Peyer's patch (tissue), 4 donors: Measurements from ENCODE around the gene OR2M5. TPM values are rescaled to one million over a fixed set of nuclear protein-coding genes. Genes with fewer than 3 reads are reported as not detected.

Experiments
- DNase-seq, 3 donors: peaks; one replicate each; pipeline ENCODE4 v3.0.0-alpha.2; 2017 to 2019
- H3K27ac ChIP-seq, 4 donors: fragments of 200-600 bp; sonication (generic); one replicate each; pipeline ENCODE4 v1.5.1; 2016 to 2019
- H3K27me3 ChIP-seq, 2 donors: fragments of 200-600 bp; sonication (generic); one replicate each; pipeline ENCODE4 v1.5.1; 2019
- H3K36me3 ChIP-seq, 3 donors: fragments of 200-600 bp; sonication (generic); one replicate each; pipeline ENCODE4 v1.5.1; 2016 to 2019
- H3K4me1 ChIP-seq, 4 donors: fragments of 200-600 bp; sonication (generic); one replicate each; pipeline ENCODE4 v1.5.1; 2016 to 2019
- H3K4me3 ChIP-seq, 4 donors: fragments of 200-600 bp; sonication (generic); 1 replicate in 3 of 4; 2 replicates in 1 of 4; pipeline ENCODE4 v1.5.1; 2016 to 2019; ENCODE audit warnings: mild to moderate bottlenecking in 1 of 4
- H3K9me3 ChIP-seq, 4 donors: fragments of 200-600 bp; sonication (generic); one replicate each; pipeline ENCODE4 v1.5.1; 2016 to 2019; ENCODE audit warnings: mild to moderate bottlenecking in 1 of 4
- CTCF ChIP-seq, 6 experiments: fragments of 450-650 bp in 4 of 6; fragments of 200-600 bp in 2 of 6; sonication (generic) in 1 of 6; IDR thresholded peaks; one replicate each; pipeline ENCODE4 v1.5.1; 2017 to 2019; ENCODE audit warnings: antibody characterized with exemption in 6 of 6, mild to moderate bottlenecking in 3 of 6, moderate library complexity in 1 of 6
- POLR2A ChIP-seq, 2 donors: fragments of 450-650 bp; IDR thresholded peaks; one replicate each; pipeline ENCODE4 v1.5.1; 2017; ENCODE audit warnings: antibody characterized with exemption in 2 of 2, mild to moderate bottlenecking in 2 of 2, moderate library complexity in 2 of 2
- total RNA-seq, 4 donors: library from RNA; depleted of rRNA; stranded (reverse); fragments of >200 nt; gene quantifications; one replicate each; pipeline ENCODE4 v1.1.0, GENCODE V29; 2016

OR2M5 gene
- not detected for total RNA-seq

- DNase-seq, result no peak
- no peak for TF ChIP-seq POLR2A (IDR thresholded peaks at IDR 0.05)
- TF ChIP-seq CTCF (IDR thresholded peaks at IDR 0.05), result no peak
- no peak within 1 kb of the TSS for H3K27ac ChIP-seq
- no peaks in the 10 kb centered on the region for H3K4me1 ChIP-seq
- H3K4me3 ChIP-seq, result no peak within 1 kb of the TSS
- H3K36me3 ChIP-seq, result no peaks in the 10 kb centered on the region
- no peaks in the 10 kb centered on the region for H3K9me3 ChIP-seq
- H3K27me3 ChIP-seq, result no peaks in the 10 kb centered on the region
These were observed at the start of gene OR2M5 for GRCh38 chr1:248144513-248145198. Gene OR2M5, plus strand, starts transcription at chr1:248145148. Its CDS starts 0 bp downstream, at chr1:248145148.

- Histone ChIP-seq H3K36me3 (no peaks in the 10 kb centered on the region), H3K4me3 (no peak overlapping the region), H3K27ac (no peak overlapping the region), H3K9me3 (peaks cover 0 to 9% (median 0%) of the 10 kb centered on the region in 4 donors), H3K27me3 (no peaks in the 10 kb centered on the region), H3K4me1 (no peaks in the 10 kb centered on the region)
- no peak for DNase-seq
- TF ChIP-seq CTCF (IDR thresholded peaks at IDR 0.05) (no peak), POLR2A (IDR thresholded peaks at IDR 0.05) (no peak)
These were observed 46.4 kb upstream of the OR2M5 start for GRCh38 chr1:248098529-248098928.

DNA sequence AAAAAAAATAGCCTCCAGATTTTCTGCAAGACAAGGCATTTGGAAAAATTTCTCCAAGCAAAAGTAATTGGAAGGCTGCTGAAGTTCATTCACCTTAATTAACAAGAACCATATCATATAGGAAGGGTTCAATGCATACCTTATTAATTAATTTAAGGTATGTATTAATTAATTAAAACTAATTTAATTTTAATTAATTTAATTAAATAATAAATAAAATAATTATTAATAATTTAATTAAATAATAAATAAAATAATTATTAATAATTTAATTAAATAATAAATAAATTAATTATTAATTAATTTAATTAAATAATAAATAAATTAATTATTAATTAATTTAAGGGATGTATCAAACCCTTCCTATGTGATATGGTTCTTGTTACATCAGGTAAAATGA, 42.1 kb upstream of the OR2M5 start:
- no peak overlapping the region for H3K27ac ChIP-seq

GRCh38 chr1:248111157-248111556, 33.8 kb upstream of the OR2M5 start:
- Histone ChIP-seq H3K4me1 (no peaks in the 10 kb centered on the region), H3K27me3 (no peaks in the 10 kb centered on the region), H3K36me3 (no peaks in the 10 kb centered on the region), H3K4me3 (no peak overlapping the region), H3K27ac (no peak overlapping the region), H3K9me3 (peaks cover 0 to 19% (median 0%) of the 10 kb centered on the region in 4 donors)
- TF ChIP-seq POLR2A (IDR thresholded peaks at IDR 0.05), result no peak
- TF ChIP-seq CTCF (IDR thresholded peaks at IDR 0.05), result no peak
- no peak for DNase-seq

More for the DNA sequence above, 42.1 kb upstream of the OR2M5 start:
- Histone ChIP-seq H3K36me3 (no peaks in the 10 kb centered on the region), H3K4me1 (no peaks in the 10 kb centered on the region), H3K27me3 (no peaks in the 10 kb centered on the region), H3K4me3 (no peak overlapping the region), H3K9me3 (peaks cover 0 to 8% (median 0%) of the 10 kb centered on the region in 4 donors)
- no peak for DNase-seq
- no peak for TF ChIP-seq POLR2A (IDR thresholded peaks at IDR 0.05)
- no peak for TF ChIP-seq CTCF (IDR thresholded peaks at IDR 0.05)

GRCh38 chr1:248114890-248115289, 30.1 kb upstream of the OR2M5 start:
- H3K27me3 ChIP-seq, result no peaks in the 10 kb centered on the region
- H3K27ac ChIP-seq, result no peak overlapping the region
- no peaks in the 10 kb centered on the region for H3K4me1 ChIP-seq
- DNase-seq, result no peak
- H3K9me3 ChIP-seq, result peaks cover 0 to 19% (median 0%) of the 10 kb centered on the region in 4 donors
- H3K36me3 ChIP-seq, result no peaks in the 10 kb centered on the region
- no peak for TF ChIP-seq CTCF (IDR thresholded peaks at IDR 0.05)
- TF ChIP-seq POLR2A (IDR thresholded peaks at IDR 0.05), result no peak
- H3K4me3 ChIP-seq, result no peak overlapping the region
